Neural cell (in vitro differentiated cells): ENCODE measurements around the gene FGF12. TPM values are rescaled to one million over a fixed set of nuclear protein-coding genes. Genes with fewer than 3 reads are reported as not detected.

Source experiments
- H2AFZ ChIP-seq: fragments of 200-600, 300-800 bp; sonication (generic), shearing (Covaris generic); 2 replicates; pipeline ENCODE4 v1.6.0; 2014; ENCODE audit warnings: low read depth, mild to moderate bottlenecking, antibody characterized with exemption, low read length, moderate library complexity
- H3F3A ChIP-seq: fragments of 200-600 bp; shearing (Covaris generic); 2 replicates; pipeline ENCODE4 v1.6.1; 2016; ENCODE audit warnings: mild to moderate bottlenecking, moderate library complexity, mixed read lengths, antibody characterized with exemption, low read length; ENCODE audit not compliant: insufficient read depth, poor library complexity, severe bottlenecking
- H3K27ac ChIP-seq: fragments of 200-600, 300-800 bp; sonication (generic), shearing (Covaris generic); 2 replicates; pipeline ENCODE4 v1.5.1; 2014; ENCODE audit warnings: mild to moderate bottlenecking, low read length, moderate library complexity
- H3K27me3 ChIP-seq: fragments of 300-800, 200-600 bp; sonication (generic), shearing (Covaris generic); 2 replicates; pipeline ENCODE4 v1.6.0; 2014; ENCODE audit warnings: mild to moderate bottlenecking, low read depth, low read length, moderate library complexity; ENCODE audit not compliant: insufficient read depth
- H3K36me3 ChIP-seq: fragments of 300-800, 200-600 bp; sonication (generic), shearing (Covaris generic); 2 replicates; pipeline ENCODE4 v1.5.1; 2014; ENCODE audit warnings: mild to moderate bottlenecking, antibody characterized with exemption, low read length, moderate library complexity; ENCODE audit not compliant: insufficient read depth
- H3K4me2 ChIP-seq: fragments of 300-800, 200-600 bp; sonication (generic), shearing (Covaris generic); 2 replicates; pipeline ENCODE4 v1.6.0; 2014; ENCODE audit warnings: mild to moderate bottlenecking, low read length
- H3K4me3 ChIP-seq: fragments of 300-800, 200-600 bp; sonication (generic), shearing (Covaris generic); 2 replicates; pipeline ENCODE4 v1.5.1; 2014; ENCODE audit warnings: mild to moderate bottlenecking, low read length, moderate library complexity
- H3K79me2 ChIP-seq: fragments of 200-600 bp; shearing (Covaris generic); replicated peaks from 2 replicates; pipeline ENCODE4 v1.6.0; 2014; ENCODE audit warnings: mild to moderate bottlenecking, low read length, moderate library complexity; ENCODE audit not compliant: insufficient read depth
- H3K9ac ChIP-seq: fragments of 300-800, 200-600 bp; sonication (generic), shearing (Covaris generic); 2 replicates; pipeline ENCODE4 v1.6.1; 2016; ENCODE audit warnings: mild to moderate bottlenecking, low read length, mixed read lengths
- H3K9me2 ChIP-seq: fragments of 200-600 bp; shearing (Covaris generic); 2 replicates; pipeline ENCODE4 v1.6.1; 2016; ENCODE audit warnings: mild to moderate bottlenecking, low read length, mixed read lengths; ENCODE audit not compliant: insufficient read depth
- H3K9me3 ChIP-seq: fragments of 200-600, 300-800 bp; sonication (generic), shearing (Covaris generic); 2 replicates; pipeline ENCODE4 v1.6.1; 2016; ENCODE audit warnings: mild to moderate bottlenecking, mixed run types, low read length, moderate library complexity, mixed read lengths
- H4K20me1 ChIP-seq: fragments of 200-600 bp; shearing (Covaris generic); 2 replicates; pipeline ENCODE4 v1.6.1; 2016; ENCODE audit warnings: mild to moderate bottlenecking, mixed run types; ENCODE audit not compliant: insufficient read depth
- EP300 ChIP-seq: fragments of 450-650 bp; conservative IDR thresholded peaks from 2 replicates; pipeline ENCODE4 v1.6.1; 2014; ENCODE audit warnings: antibody characterized with exemption, mild to moderate bottlenecking, moderate library complexity; ENCODE audit not compliant: poor library complexity, severe bottlenecking
- EZH2 ChIP-seq: fragments of 200-600, 300-800 bp; shearing (Covaris generic), sonication (generic); IDR thresholded peaks from 2 replicates; pipeline ENCODE4 v1.6.1; 2014; ENCODE audit warnings: antibody characterized with exemption, low read length, borderline replicate concordance, mild to moderate bottlenecking; ENCODE audit not compliant: insufficient read depth, poor library complexity, severe bottlenecking
- MXI1 ChIP-seq: fragments of 450-650 bp; conservative IDR thresholded peaks from 2 replicates; pipeline ENCODE4 v1.6.1; 2014; ENCODE audit warnings: antibody characterized with exemption, mild to moderate bottlenecking; ENCODE audit not compliant: poor library complexity, severe bottlenecking
- POLR2AphosphoS5 ChIP-seq: IDR thresholded peaks from 2 replicates; pipeline ENCODE4 v1.6.1; 2012
- RAD21 ChIP-seq: fragments of 450-650 bp; conservative IDR thresholded peaks from 2 replicates; pipeline ENCODE4 v1.6.1; 2014; ENCODE audit warnings: antibody characterized with exemption, mild to moderate bottlenecking, moderate library complexity
- SMC3 ChIP-seq: fragments of 450-650 bp; conservative IDR thresholded peaks from 2 replicates; pipeline ENCODE4 v1.6.1; 2014; ENCODE audit warnings: antibody characterized with exemption, mild to moderate bottlenecking, moderate library complexity; ENCODE audit not compliant: poor library complexity
- TAF1 ChIP-seq: IDR thresholded peaks from 2 replicates; pipeline ENCODE4 v1.6.1; 2012; ENCODE audit warnings: low read depth
- polyA plus RNA-seq: library from polyadenylated mRNA; depleted of rRNA; stranded (reverse); fragments of >200 nt; gene quantifications from 2 replicates; pipeline ENCODE4 v1.2.3, GENCODE V29; 2014
- TF ChIP-seq, protein P1 (sequence below): IDR thresholded peaks from 2 replicates; pipeline ENCODE4 v1.6.1; 2012; ENCODE audit warnings: borderline replicate concordance
- TF ChIP-seq, protein P2 (sequence below): fragments of 450-650 bp; IDR thresholded peaks from 2 replicates; pipeline ENCODE4 v1.5.1; 2014; ENCODE audit warnings: antibody characterized with exemption, mild to moderate bottlenecking, moderate library complexity; ENCODE audit not compliant: poor library complexity, severe bottlenecking

Gene FGF12
- polyA plus RNA-seq, 1 donor from 2014 or later = 4.8 TPM

DNA sequence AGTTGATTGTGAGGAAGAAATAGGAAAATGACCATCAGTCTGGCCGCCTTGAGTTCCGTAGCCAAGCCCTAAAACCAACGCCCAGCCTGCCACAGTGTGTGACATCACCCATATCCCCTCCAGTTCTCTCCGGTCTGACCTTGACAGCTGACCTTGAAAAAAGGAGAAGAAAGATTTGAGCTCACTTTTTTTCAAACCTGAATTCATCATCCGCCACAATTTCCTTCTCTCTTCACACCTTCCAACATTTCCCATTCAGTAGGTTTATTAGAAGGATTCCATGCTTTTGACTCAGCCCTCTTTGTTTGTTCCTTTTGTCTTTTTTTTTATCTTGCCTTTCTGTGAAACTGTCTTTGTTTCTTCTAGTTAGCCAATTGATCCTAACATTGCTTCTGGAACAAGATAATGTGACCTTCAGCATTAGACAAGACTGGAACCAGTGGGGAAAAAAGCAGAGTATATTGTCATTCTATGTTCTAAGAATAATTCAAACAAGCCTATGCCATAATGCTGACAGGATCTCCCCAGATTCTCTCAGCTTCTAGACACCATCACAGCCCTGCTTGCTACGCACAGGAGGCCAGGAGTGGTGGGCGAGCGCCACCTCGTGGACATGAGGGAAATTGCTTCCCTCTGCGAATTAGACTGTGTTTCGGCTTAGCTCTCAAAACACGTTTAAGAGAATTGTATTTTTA lies 283.1 kb downstream of the FGF12 start:
- Histone ChIP-seq H3K9me2 (no peaks in the 10 kb centered on the region), H3K4me3 (no peak overlapping the region), H3K4me2 (no peak overlapping the region), H3K27ac (no peak overlapping the region), H3K9ac (no peak overlapping the region), H3K27me3 (peaks cover 14% of the 10 kb centered on the region), H3K36me3 (no peaks in the 10 kb centered on the region), H4K20me1 (no peaks in the 10 kb centered on the region), H3K9me3 (no peaks in the 10 kb centered on the region), H3K79me2 (no peaks in the 10 kb centered on the region), H2AFZ (no peak overlapping the region), H3F3A (peaks cover 10% of the 10 kb centered on the region)
- peak; percentile 47 for TF ChIP-seq EP300
- TF ChIP-seq SMC3 = peak; percentile 98
- no peak for TF ChIP-seq TAF1
- no peak for TF ChIP-seq MXI1
- TF ChIP-seq, protein P1, sequence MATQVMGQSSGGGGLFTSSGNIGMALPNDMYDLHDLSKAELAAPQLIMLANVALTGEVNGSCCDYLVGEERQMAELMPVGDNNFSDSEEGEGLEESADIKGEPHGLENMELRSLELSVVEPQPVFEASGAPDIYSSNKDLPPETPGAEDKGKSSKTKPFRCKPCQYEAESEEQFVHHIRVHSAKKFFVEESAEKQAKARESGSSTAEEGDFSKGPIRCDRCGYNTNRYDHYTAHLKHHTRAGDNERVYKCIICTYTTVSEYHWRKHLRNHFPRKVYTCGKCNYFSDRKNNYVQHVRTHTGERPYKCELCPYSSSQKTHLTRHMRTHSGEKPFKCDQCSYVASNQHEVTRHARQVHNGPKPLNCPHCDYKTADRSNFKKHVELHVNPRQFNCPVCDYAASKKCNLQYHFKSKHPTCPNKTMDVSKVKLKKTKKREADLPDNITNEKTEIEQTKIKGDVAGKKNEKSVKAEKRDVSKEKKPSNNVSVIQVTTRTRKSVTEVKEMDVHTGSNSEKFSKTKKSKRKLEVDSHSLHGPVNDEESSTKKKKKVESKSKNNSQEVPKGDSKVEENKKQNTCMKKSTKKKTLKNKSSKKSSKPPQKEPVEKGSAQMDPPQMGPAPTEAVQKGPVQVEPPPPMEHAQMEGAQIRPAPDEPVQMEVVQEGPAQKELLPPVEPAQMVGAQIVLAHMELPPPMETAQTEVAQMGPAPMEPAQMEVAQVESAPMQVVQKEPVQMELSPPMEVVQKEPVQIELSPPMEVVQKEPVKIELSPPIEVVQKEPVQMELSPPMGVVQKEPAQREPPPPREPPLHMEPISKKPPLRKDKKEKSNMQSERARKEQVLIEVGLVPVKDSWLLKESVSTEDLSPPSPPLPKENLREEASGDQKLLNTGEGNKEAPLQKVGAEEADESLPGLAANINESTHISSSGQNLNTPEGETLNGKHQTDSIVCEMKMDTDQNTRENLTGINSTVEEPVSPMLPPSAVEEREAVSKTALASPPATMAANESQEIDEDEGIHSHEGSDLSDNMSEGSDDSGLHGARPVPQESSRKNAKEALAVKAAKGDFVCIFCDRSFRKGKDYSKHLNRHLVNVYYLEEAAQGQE = no peak
- peak; percentile 100 for TF ChIP-seq RAD21
- no peak for TF ChIP-seq EZH2
- TF ChIP-seq POLR2AphosphoS5 = no peak
- TF ChIP-seq, protein P2, sequence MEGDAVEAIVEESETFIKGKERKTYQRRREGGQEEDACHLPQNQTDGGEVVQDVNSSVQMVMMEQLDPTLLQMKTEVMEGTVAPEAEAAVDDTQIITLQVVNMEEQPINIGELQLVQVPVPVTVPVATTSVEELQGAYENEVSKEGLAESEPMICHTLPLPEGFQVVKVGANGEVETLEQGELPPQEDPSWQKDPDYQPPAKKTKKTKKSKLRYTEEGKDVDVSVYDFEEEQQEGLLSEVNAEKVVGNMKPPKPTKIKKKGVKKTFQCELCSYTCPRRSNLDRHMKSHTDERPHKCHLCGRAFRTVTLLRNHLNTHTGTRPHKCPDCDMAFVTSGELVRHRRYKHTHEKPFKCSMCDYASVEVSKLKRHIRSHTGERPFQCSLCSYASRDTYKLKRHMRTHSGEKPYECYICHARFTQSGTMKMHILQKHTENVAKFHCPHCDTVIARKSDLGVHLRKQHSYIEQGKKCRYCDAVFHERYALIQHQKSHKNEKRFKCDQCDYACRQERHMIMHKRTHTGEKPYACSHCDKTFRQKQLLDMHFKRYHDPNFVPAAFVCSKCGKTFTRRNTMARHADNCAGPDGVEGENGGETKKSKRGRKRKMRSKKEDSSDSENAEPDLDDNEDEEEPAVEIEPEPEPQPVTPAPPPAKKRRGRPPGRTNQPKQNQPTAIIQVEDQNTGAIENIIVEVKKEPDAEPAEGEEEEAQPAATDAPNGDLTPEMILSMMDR = peak; percentile 98

DNA sequence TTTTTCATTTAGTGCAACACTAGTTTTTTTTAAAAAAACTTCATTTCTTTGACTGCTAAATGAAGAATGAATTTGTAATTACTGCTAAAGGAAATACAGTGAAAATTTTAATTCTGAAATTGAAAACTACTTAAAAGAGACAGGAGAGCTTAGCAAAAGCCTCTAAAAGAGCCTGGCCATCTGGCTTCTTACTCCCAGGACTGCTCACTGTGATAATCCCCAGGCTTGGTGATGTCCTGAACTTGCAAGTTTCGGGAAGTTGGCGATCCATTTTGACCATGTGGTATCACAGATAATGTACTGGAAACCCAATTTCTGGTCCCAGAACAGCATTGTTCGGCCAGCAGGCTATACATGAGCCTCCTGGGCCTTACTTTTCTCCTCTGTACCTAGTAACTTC lies 292.1 kb downstream of the FGF12 start:
- H4K20me1 ChIP-seq = no peaks in the 10 kb centered on the region
- no peak overlapping the region for H3K27ac ChIP-seq
- no peaks in the 10 kb centered on the region for H3F3A ChIP-seq
- no peaks in the 10 kb centered on the region for H3K27me3 ChIP-seq
- no peak overlapping the region for H3K9ac ChIP-seq
- no peak overlapping the region for H2AFZ ChIP-seq
- no peaks in the 10 kb centered on the region for H3K9me3 ChIP-seq
- no peak overlapping the region for H3K4me2 ChIP-seq
- H3K9me2 ChIP-seq = no peaks in the 10 kb centered on the region
- no peaks in the 10 kb centered on the region for H3K79me2 ChIP-seq
- H3K36me3 ChIP-seq = no peaks in the 10 kb centered on the region
- H3K4me3 ChIP-seq = no peak overlapping the region
- TF ChIP-seq POLR2AphosphoS5 = no peak
- TF ChIP-seq TAF1 = no peak
- TF ChIP-seq EP300 = no peak
- no peak for TF ChIP-seq RAD21
- no peak for TF ChIP-seq EZH2
- TF ChIP-seq, protein P2 = no peak
- TF ChIP-seq, protein P1 = no peak
- no peak for TF ChIP-seq SMC3
- no peak for TF ChIP-seq MXI1
